ENCODE data around the gene NDUFAF5. TPM values are rescaled to one million over a fixed set of nuclear protein-coding genes. Genes with fewer than 3 reads are reported as not detected.

NDUFAF5 gene
- total and polyA plus RNA-seq, 7 donors: 17.4 to 28.2 (median 19.3) TPM

- Histone ChIP-seq H3K27me3 (no peaks in the 10 kb centered on the region), H3K9me3 (no peaks in the 10 kb centered on the region), H3K4me1 (peaks cover 0 to 24% (median 21%) of the 10 kb centered on the region in 4 donors), H3K4me3 (no peak overlapping the region), H3K27ac (peak overlapping the region; percentile 41 to 67 (median 54)), H3K36me3 (peaks cover 12 to 86% (median 38%) of the 10 kb centered on the region in 4 donors)
- intact Hi-C loops (cut with DNase I): no loop called here
- 92 to 93% methylated on average over 2 of the region's 2 CpGs for WGBS, 2 donors
- no peak for TF ChIP-seq EP300 (IDR thresholded peaks at IDR 0.05)
- TF ChIP-seq POLR2AphosphoS5 (IDR thresholded peaks at IDR 0.05): no peak
- no peak for TF ChIP-seq CTCF (IDR thresholded peaks at IDR 0.05)
- no peak for TF ChIP-seq POLR2A (IDR thresholded peaks at IDR 0.05)
- DNase-seq: no peak
These were observed 15.1 kb downstream of the NDUFAF5 start for GRCh38 chr20:13799974-13800373.

- WGBS, 2 donors: 18 to 45% methylated on average over 7 of the region's 7 CpGs
- no peaks in the 10 kb centered on the region for H3K9me3 ChIP-seq
- H3K4me3 ChIP-seq: no peak overlapping the region
- H3K36me3 ChIP-seq: peaks cover 5 to 86% (median 33%) of the 10 kb centered on the region in 4 donors
- TF ChIP-seq EP300 (IDR thresholded peaks at IDR 0.05) (no peak), CTCF (IDR thresholded peaks at IDR 0.05) (no peak), POLR2A (IDR thresholded peaks at IDR 0.05) (no peak), POLR2AphosphoS5 (IDR thresholded peaks at IDR 0.05) (peak in 3 of 4 donors; percentile 46 to 72 (median 61))
- peak; percentile 96 for DNase-seq
- peaks cover 0 to 24% (median 21%) of the 10 kb centered on the region in 4 donors for H3K4me1 ChIP-seq
- H3K27me3 ChIP-seq: no peaks in the 10 kb centered on the region
- intact Hi-C loops (cut with DNase I): no loop called here
- H3K27ac ChIP-seq: peak overlapping the region; percentile 41 to 67 (median 54)
These were observed 15.9 kb downstream of the NDUFAF5 start for GRCh38 chr20:13800728-13801134.

GRCh38 chr20:13809373-13809772 lies 24.5 kb downstream of the NDUFAF5 start:
- Histone ChIP-seq H3K4me3 (no peak overlapping the region), H3K36me3 (peaks cover 25 to 88% (median 55%) of the 10 kb centered on the region in 4 donors), H3K27me3 (no peaks in the 10 kb centered on the region), H3K4me1 (no peaks in the 10 kb centered on the region), H3K27ac (no peak overlapping the region), H3K9me3 (no peaks in the 10 kb centered on the region)
- DNase-seq: no peak
- no peak for TF ChIP-seq POLR2A (IDR thresholded peaks at IDR 0.05)
- TF ChIP-seq CTCF (IDR thresholded peaks at IDR 0.05): no peak
- no peak for TF ChIP-seq POLR2AphosphoS5 (IDR thresholded peaks at IDR 0.05)
- no peak for TF ChIP-seq EP300 (IDR thresholded peaks at IDR 0.05)
- WGBS, 2 donors: 73 to 89% methylated on average over 2 of the region's 2 CpGs
- intact Hi-C loops (cut with DNase I): no loop called here

GRCh38 chr20:13809855-13810254 lies 25.0 kb downstream of the NDUFAF5 start:
- intact Hi-C loops (cut with DNase I): no loop called here
- no peak overlapping the region for H3K4me3 ChIP-seq
- H3K9me3 ChIP-seq: no peaks in the 10 kb centered on the region
- H3K4me1 ChIP-seq: no peaks in the 10 kb centered on the region
- H3K27ac ChIP-seq: no peak overlapping the region
- H3K27me3 ChIP-seq: no peaks in the 10 kb centered on the region
- TF ChIP-seq CTCF (IDR thresholded peaks at IDR 0.05): no peak
- no peak for TF ChIP-seq POLR2AphosphoS5 (IDR thresholded peaks at IDR 0.05)
- no peak for TF ChIP-seq POLR2A (IDR thresholded peaks at IDR 0.05)
- no peak for TF ChIP-seq EP300 (IDR thresholded peaks at IDR 0.05)
- no peak for DNase-seq
- peaks cover 30 to 88% (median 56%) of the 10 kb centered on the region in 4 donors for H3K36me3 ChIP-seq
- WGBS, 2 donors: 94 to 97% methylated on average over 3 of the region's 3 CpGs

- TF ChIP-seq POLR2AphosphoS5 (IDR thresholded peaks at IDR 0.05) (no peak), POLR2A (IDR thresholded peaks at IDR 0.05) (no peak), CTCF (IDR thresholded peaks at IDR 0.05) (no peak), EP300 (IDR thresholded peaks at IDR 0.05) (no peak)
- H3K36me3 ChIP-seq: peaks cover 30 to 88% (median 56%) of the 10 kb centered on the region in 4 donors
These were observed 25.6 kb downstream of the NDUFAF5 start for GRCh38 chr20:13810446-13810845.

More at GRCh38 chr20:13810446-13810845, 25.6 kb downstream of the NDUFAF5 start:
- DNase-seq: no peak
- Histone ChIP-seq H3K27me3 (no peaks in the 10 kb centered on the region), H3K4me3 (no peak overlapping the region), H3K4me1 (no peaks in the 10 kb centered on the region), H3K27ac (no peak overlapping the region), H3K9me3 (no peaks in the 10 kb centered on the region)
- intact Hi-C loops (cut with DNase I): no loop called here
